GM21367 (cell line): ENCODE data around the gene ZNF500.
"Not testable (repeated sequence)": the region's sequence is repeated elsewhere in the genome, so short reads cannot be mapped to it uniquely, and the experiment has no call there.

Experiments
- ATAC-seq: cut with Tn5 transposase; IDR thresholded peaks from one replicate; pipeline ENCODE4 v1.9.1; 2021; ENCODE audit not compliant: unreplicated experiment

Gene ZNF500

GRCh38 chr16:4746991-4747574 is 19.9 kb downstream of the ZNF500 start:
- ATAC-seq: no peak

DNA sequence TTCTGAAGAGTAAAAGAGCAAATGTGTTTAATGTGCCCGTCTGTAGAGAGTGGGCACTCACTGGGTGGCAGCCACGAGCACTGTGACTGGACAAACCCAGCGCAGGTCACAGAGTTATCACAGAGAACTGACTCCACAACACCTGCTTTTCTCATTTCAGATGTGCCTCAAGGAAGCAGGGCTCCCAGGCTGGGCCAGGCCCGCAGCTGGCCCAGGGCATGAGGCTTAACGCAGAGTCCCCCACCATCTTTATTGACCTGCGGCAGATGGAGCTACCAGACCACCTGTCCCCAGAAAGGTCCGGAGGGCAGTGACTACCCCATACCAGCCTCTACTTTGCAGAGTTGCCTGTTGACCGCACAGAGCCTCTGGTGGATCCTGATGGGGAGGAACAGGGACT is 20.7 kb downstream of the ZNF500 start:
- ATAC-seq: no peak

DNA sequence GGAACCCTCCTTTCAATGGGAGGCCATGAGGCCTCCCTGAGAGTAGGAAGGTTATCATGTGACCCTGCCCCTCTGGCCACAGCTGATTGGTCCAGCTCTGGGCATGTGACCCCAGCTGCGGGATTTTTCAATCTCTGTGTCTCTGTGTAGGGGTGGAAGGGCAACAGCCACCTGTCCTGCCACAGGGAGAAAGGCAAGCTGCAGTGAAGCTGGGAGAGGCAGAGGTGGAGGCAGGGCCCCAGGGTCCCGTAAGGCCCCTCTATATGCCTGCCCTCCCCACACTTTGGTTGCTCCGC is 21.7 kb downstream of the ZNF500 start:
- ATAC-seq: no peak

DNA sequence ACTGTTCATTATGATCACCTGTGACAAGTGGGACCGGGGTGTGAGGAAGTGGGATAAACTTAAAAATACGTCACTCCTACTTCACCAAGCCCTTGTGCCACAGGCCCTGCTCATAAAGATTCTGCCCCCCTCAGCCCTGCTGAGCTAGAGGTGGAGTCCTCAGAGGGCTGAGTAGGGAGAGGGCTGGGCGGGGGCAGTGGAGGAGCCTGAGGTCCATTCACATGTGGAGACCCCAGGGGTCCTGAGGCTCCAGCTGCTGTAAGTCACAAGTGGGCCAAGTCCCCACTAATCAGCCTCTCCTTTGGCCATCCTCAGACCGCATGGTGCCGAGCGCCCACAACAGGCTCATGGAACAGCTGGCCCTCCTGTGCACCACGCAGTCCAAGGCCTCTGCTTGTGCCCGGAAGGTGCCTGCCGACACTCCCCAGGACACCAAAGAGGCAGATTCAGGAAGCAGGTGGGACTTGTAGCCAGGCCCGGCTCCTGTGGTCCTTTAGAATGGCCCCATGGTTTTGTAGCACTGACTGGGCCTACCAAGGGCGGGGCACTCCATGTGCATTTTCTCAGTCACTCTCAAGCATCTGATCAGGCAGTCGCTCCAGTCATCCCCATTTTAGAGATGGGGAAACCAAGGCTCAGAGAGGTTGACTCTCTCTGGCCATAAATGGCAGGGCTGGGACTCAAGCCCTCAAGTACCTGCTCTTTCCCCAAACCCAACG is 22.2 kb downstream of the ZNF500 start:
- ATAC-seq: no peak

DNA sequence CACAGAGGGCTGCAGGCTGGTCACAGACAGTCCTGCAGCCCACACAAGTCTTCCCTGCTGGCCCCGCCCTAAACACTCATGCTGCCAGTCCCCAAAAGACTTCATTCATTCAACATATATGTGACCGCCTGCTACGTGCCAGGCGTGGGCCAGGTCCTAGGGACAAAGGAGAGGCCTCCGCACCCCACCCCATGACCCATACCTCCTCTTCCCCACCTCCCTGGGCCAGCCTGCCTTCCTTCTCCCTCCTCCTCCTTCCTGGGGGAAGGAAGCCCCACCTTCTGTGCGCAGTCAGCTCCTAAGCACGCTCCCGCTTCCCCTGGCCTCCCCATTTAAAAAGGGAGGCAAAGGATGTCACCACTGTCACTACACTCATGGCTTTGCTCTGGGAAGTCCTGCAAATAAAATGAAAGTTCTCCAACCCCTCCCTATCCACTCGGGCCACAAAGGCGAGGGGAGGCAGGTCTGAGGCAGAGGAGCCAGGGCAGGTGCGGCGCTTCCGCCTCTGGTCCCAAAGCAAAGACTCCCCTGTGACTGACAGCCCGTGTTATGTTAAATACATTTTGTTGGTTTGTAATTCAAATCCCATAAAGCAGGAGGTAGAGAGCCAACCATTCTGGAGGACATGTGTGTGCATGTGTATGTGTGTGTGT is 23.6 kb downstream of the ZNF500 start:
- no peak for ATAC-seq

- ATAC-seq: not testable (repeated sequence)
Observed at GRCh38 chr16:4738370-4738769, 28.6 kb downstream of the ZNF500 start.

GRCh38 chr16:4737545-4737944 is 29.4 kb downstream of the ZNF500 start:
- no peak for ATAC-seq

GRCh38 chr16:4736546-4736945 is 30.4 kb downstream of the ZNF500 start:
- ATAC-seq: no peak

- peak; percentile 45 for ATAC-seq
Observed at GRCh38 chr16:4734730-4735535, 32.0 kb downstream of the ZNF500 start.

DNA sequence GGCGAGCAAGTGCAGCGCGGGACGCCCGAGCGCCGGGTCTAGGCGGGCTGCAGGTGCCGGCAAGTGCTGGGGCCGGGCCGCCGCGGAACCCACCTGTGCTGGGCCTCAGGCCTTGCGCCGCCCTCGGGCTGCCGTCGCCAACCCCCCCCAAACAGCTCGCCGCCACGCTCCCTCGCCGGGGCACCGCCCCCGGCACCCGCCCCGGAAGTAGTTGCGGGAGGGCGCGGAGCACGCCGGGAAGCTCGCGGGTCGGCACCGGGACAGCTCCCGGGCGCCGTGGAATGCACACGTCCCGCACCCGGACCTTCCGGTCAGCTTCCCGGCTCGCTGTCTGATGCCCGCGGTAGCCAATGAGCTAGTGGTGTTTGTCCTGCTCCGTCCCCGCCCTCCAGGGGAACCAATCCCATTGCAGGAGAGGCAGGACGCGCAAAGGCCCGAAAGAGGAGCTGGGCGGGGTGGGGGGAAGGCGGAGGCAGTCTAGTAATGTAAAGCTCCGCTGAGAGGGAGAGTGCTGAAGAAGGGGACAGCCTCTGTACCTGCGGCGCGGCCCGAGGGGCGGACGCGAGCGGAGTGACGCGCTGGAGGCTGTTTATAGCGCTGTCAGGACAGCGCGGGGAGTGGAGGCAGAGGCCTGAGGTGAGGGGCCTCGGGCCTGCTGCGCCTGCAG is 32.8 kb downstream of the ZNF500 start, which contains the start of the genes ANKS3 and DNAAF8:
Gene ANKS3 (minus strand): TSS at position 209 of the 667 bp plus-strand sequence. CDS start 4,122 bp downstream, outside the sequence.
Gene DNAAF8 (plus strand): TSS at position 475 of the 667 bp plus-strand sequence. CDS start 1,978 bp downstream, outside the sequence.
- peak; percentile 73 for ATAC-seq

- no peak for ATAC-seq
Observed at GRCh38 chr16:4733747-4734062, 33.3 kb downstream of the ZNF500 start.

GRCh38 chr16:4733211-4733742 is 33.7 kb downstream of the ZNF500 start:
- no peak for ATAC-seq

GRCh38 chr16:4729876-4730275 is 37.1 kb downstream of the ZNF500 start:
- ATAC-seq: no peak

GRCh38 chr16:4728676-4729075 is 38.3 kb downstream of the ZNF500 start:
- ATAC-seq: no peak

DNA sequence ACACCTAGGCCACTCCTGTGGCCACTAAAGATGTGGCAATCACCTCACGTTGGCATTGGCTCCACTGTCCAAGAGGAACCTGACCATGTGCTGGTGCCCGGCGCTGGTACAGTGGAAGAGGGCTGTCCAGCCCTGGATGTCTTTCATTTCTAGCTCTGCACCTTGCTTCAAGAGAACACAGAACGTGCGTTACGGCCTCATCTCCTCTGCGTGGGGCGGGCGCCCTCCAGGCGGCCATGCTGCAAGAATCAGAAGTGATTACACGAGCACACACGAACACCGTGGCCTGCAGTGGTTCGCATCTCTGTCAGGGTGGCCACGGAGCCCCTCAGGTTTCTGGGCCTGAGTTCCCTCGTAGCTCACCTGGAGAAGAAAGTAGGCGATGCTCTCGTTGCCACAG is 40.3 kb downstream of the ZNF500 start:
- ATAC-seq: no peak

DNA sequence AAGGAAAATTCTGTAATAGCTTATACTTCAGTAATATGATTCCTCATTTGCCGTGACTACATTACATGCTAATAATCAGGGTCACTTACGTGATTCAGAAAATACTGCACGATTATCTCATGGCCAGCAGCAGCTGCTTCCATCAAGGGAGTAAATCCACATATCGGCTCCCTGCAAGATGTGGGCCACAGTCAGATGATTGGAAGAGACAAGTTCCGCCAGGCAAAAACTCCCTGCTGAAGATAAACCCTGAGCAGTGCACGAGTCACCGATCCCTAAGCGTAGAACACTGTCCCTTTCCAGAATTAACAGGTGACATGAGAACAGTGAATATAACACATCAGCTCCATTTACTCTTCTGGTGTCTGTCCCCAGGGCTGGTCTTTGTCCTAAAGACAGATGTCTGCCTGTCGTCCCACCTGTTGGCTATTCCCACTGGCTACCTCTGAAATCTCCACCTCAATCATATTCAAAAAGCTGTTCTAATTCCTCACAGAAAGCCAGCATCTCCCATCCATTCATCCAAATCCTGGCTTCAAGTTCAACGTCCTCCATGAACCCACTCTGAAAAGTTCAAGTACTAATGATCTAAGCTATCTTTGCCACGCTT is 42.2 kb downstream of the ZNF500 start:
- no peak for ATAC-seq

DNA sequence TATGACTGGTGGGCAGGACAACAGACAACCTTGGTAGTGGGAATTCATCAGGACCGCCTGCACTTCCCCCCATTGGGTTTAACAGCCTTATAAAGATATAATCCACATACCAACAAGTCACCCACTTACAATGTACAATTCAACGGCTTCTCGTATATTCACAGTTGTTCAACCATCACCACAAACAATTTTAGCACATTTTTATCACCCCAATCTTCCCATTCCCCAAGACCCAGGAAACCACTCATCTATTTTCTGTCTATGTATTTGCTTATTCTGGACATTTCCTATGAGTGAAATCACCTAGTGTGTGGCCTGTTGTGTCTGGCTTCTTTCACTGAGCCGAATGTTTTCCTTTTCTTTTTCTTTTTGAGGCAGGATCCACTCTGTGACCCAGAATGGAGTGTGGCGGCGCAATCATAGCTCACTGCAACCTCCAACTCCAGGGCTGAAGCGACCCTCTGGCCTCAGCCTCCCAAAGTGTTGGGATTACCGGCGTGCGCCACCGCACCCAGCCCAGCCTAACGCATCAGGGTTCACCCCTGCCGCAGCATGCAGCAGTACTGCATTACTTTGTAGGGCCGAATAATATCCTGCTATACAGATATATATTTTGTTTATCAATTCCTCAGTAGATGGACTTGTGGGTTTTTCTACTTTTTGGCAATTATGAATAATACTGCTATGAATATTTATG is 43.7 kb downstream of the ZNF500 start:
- ATAC-seq: no peak

- ATAC-seq: no peak
Observed at GRCh38 chr16:4718466-4718865, 48.5 kb downstream of the ZNF500 start.

DNA sequence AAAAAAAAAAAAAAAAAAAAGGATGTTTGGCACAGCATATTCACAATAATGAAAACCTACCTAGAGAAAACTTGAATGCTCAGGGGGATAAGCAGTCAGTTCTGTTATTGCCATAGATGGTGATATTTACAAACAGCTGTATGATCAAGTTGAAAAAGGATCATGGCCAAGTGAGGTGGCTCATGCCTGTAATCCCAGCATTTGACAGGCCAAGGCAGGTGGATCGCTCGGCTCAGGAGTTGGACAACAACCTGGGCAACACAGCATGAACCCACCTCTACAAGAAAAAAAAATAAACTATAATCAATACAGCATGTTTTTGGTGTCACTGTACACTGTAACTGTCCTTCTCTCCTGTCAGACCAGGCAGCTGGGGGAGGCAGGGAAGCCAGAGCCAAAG is 52.0 kb downstream of the ZNF500 start:
- ATAC-seq: no peak
